ENCODE measurements around the gene SOX18. TPM values are rescaled to one million over a fixed set of nuclear protein-coding genes. Genes with fewer than 3 reads are reported as not detected.

The SOX18 gene
- total RNA-seq, 2 donors from 2014 or later = 0.46 to 0.72 TPM

- no peaks in the 10 kb centered on the region for H3K27me3 Mint-ChIP-seq (ENCODE audit: low read depth)
- no peaks in the 10 kb centered on the region for H3K9me3 Mint-ChIP-seq
- H3K4me1 Mint-ChIP-seq (ENCODE audit: low read depth) = peaks cover 36% of the 10 kb centered on the region
- peak overlapping the region; percentile 94 to 95 for H3K4me3 Mint-ChIP-seq
- ATAC-seq (replicated peaks in 1 of 2) (peak; percentile 43 to 53), DNase-seq (peak; percentile 62 to 64)
- no peaks in the 10 kb centered on the region for H3K36me3 Mint-ChIP-seq (ENCODE audit: insufficient read depth in 2 of 2)
- peak overlapping the region; percentile 74 for H3K27ac Mint-ChIP-seq
Observed at GRCh38 chr20:64077876-64078551, 28.6 kb upstream of the SOX18 start.

- DNase-seq (no peak), ATAC-seq (replicated peaks in 1 of 2) (no peak)
- H3K4me1 Mint-ChIP-seq (ENCODE audit: low read depth) = peaks cover 31% of the 10 kb centered on the region
- peak overlapping the region; percentile 94 to 95 for H3K4me3 Mint-ChIP-seq
- H3K36me3 Mint-ChIP-seq (ENCODE audit: insufficient read depth in 2 of 2) = no peaks in the 10 kb centered on the region
- H3K27me3 Mint-ChIP-seq (ENCODE audit: low read depth) = no peaks in the 10 kb centered on the region
- H3K27ac Mint-ChIP-seq = no peak overlapping the region
- H3K9me3 Mint-ChIP-seq = no peaks in the 10 kb centered on the region
Observed at GRCh38 chr20:64077541-64077875, 28.1 kb upstream of the SOX18 start.

GRCh38 chr20:64077094-64077493 is 27.7 kb upstream of the SOX18 start:
- Mint-ChIP-seq H3K27me3 (ENCODE audit: low read depth) (no peaks in the 10 kb centered on the region), H3K36me3 (ENCODE audit: insufficient read depth in 2 of 2) (peaks cover 0 to 2% of the 10 kb centered on the region in 2 donors), H3K4me3 (peak overlapping the region; percentile 94 to 95), H3K4me1 (ENCODE audit: low read depth) (peaks cover 26% of the 10 kb centered on the region), H3K9me3 (no peaks in the 10 kb centered on the region), H3K27ac (peak overlapping the region; percentile 87)
- DNase-seq (peak; percentile 49 to 58), ATAC-seq (replicated peaks in 1 of 2) (peak; percentile 18 to 35)

- Mint-ChIP-seq H3K27me3 (ENCODE audit: low read depth) (no peaks in the 10 kb centered on the region), H3K27ac (no peak overlapping the region), H3K9me3 (no peaks in the 10 kb centered on the region), H3K4me3 (peak overlapping the region; percentile 31 to 95), H3K36me3 (ENCODE audit: insufficient read depth in 2 of 2) (peaks cover 0 to 2% of the 10 kb centered on the region in 2 donors), H3K4me1 (ENCODE audit: low read depth) (peaks cover 20% of the 10 kb centered on the region)
- DNase-seq = no peak
- no peak for ATAC-seq (replicated peaks in 1 of 2)
Observed at GRCh38 chr20:64076061-64076997, 26.9 kb upstream of the SOX18 start.

DNA sequence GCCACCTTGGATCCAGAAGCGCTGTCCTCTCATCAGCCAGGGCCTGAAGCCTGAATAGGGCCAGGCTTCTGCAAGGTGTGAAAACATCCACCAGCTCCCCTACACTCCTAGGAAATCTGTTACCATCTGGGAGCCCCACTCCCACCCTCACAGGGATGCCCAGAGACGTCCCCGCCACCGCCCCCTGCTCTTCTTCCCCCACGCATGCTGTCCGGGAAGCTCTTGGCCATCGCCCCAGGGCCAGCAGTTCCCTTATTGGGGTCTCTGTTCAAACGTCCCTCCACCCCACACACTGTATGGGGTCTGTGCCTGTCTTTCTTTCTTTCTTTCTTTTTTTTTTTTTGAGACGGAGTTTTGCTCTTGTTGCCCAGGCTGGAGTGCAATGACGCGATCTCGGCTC is 26.1 kb upstream of the SOX18 start:
- no peak for DNase-seq
- peaks cover 20% of the 10 kb centered on the region for H3K4me1 Mint-ChIP-seq (ENCODE audit: low read depth)
- no peak for ATAC-seq (replicated peaks in 1 of 2)
- H3K9me3 Mint-ChIP-seq = no peaks in the 10 kb centered on the region
- no peaks in the 10 kb centered on the region for H3K27me3 Mint-ChIP-seq (ENCODE audit: low read depth)
- H3K27ac Mint-ChIP-seq = no peak overlapping the region
- H3K36me3 Mint-ChIP-seq (ENCODE audit: insufficient read depth in 2 of 2) = peaks cover 0 to 2% of the 10 kb centered on the region in 2 donors
- H3K4me3 Mint-ChIP-seq = no peak overlapping the region

DNA sequence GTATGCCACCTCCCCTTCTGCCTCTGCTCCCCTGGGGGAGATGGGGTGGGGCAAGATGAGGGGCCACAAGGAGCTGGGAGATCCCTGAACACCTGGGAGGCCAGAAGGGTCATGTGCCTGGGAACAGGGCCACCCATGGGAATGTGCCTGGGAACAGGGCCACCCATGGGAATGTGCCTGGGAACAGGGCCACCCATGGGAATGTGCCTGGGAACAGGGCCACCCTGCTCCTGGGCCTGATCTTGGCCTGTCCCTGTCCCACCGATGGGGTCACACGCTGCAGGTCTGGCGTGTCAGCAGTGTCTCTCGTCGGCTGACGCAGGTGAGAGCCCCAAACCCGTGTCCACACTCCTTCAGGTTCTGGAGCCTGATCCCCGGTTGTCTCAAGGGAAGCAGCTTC is 25.5 kb upstream of the SOX18 start:
- H3K4me1 Mint-ChIP-seq (ENCODE audit: low read depth) = peaks cover 20% of the 10 kb centered on the region
- no peak for ATAC-seq (replicated peaks in 1 of 2)

DNA sequence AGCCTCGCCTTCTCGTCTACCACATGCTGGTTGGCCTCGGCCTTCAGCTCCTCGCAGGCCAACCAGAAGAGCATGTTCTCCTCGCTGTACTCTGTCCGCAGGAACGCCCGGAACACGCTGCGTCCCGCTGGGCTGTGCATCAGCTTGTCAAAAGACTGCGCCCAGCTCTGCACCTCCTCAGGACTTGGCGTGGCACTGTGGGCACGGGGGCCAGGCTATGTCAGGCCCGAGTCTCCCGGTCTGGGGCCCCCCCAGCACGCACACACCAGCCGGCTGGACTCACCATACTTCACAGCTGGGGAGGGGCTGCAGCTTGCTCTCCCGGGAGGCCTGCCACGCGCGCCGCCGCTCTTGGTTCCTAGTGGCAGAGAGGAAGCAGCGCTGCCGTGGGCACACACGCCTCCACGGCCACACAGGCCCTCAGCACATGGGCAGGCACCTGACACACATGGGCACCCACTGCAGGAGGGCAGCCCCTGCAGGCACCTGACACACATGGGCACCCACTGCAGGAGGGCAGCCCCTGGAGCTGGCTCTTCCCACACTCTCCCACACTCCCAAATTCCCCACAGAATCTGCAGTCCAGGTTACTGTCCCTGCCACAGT is 24.8 kb upstream of the SOX18 start:
- H3K27ac Mint-ChIP-seq = no peak overlapping the region
- no peak overlapping the region for H3K4me3 Mint-ChIP-seq
- H3K27me3 Mint-ChIP-seq (ENCODE audit: low read depth) = no peaks in the 10 kb centered on the region
- DNase-seq (no peak), ATAC-seq (replicated peaks in 1 of 2) (no peak)
- peaks cover 20% of the 10 kb centered on the region for H3K4me1 Mint-ChIP-seq (ENCODE audit: low read depth)
- peaks cover 0 to 2% of the 10 kb centered on the region in 2 donors for H3K36me3 Mint-ChIP-seq (ENCODE audit: insufficient read depth in 2 of 2)
- H3K9me3 Mint-ChIP-seq = no peaks in the 10 kb centered on the region

More for the DNA sequence above, 25.5 kb upstream of the SOX18 start:
- DNase-seq = no peak
- Mint-ChIP-seq H3K27ac (no peak overlapping the region), H3K27me3 (ENCODE audit: low read depth) (no peaks in the 10 kb centered on the region), H3K9me3 (no peaks in the 10 kb centered on the region), H3K4me3 (no peak overlapping the region), H3K36me3 (ENCODE audit: insufficient read depth in 2 of 2) (peaks cover 0 to 2% of the 10 kb centered on the region in 2 donors)

DNA sequence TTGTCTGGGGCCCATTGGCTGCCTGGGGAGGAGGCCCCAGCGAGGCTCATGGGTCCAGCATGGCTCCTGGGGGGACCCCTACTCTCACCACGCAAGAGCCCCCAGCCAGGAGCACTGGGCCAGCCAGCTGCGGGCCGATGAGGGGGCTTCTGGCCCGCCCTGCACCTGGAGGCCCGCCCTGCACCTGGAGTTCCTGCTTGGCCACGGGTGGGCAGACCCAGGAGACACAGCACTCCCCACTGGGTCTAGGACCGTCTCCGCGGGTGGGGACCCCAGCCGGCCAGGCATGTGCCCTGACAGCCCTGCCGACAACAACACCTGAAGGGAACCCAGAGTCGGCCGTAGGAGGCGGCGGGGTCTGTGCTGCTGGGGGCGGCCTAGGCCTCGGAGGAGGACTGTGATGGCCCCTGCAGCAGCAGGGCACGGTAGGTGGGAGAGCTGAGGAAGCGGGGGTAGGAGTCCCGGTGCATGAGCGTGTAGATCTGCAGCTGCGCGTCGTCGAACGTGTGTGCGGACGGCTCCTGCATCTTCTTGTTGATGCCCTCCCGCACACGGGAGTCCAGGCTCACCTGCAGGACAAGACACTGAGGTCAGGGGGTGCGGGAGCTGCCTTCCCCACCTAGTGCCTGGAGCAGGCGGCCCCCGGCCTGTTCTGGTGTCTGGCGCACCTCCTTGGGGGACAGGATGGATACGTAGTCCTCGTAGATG is 24.2 kb upstream of the SOX18 start:
- DNase-seq (no peak), ATAC-seq (replicated peaks in 1 of 2) (no peak)
- peaks cover 14% of the 10 kb centered on the region for H3K4me1 Mint-ChIP-seq (ENCODE audit: low read depth)
- H3K36me3 Mint-ChIP-seq (ENCODE audit: insufficient read depth in 2 of 2) = peaks cover 0 to 2% of the 10 kb centered on the region in 2 donors
- H3K27me3 Mint-ChIP-seq (ENCODE audit: low read depth) = no peaks in the 10 kb centered on the region
- H3K9me3 Mint-ChIP-seq = no peaks in the 10 kb centered on the region
- no peak overlapping the region for H3K27ac Mint-ChIP-seq
- H3K4me3 Mint-ChIP-seq = no peak overlapping the region

GRCh38 chr20:64072498-64073063 is 23.1 kb upstream of the SOX18 start:
- no peaks in the 10 kb centered on the region for H3K9me3 Mint-ChIP-seq
- H3K27me3 Mint-ChIP-seq (ENCODE audit: low read depth) = no peaks in the 10 kb centered on the region
- no peak for ATAC-seq (replicated peaks in 1 of 2)
- H3K36me3 Mint-ChIP-seq (ENCODE audit: insufficient read depth in 2 of 2) = peaks cover 0 to 2% of the 10 kb centered on the region in 2 donors
- H3K4me1 Mint-ChIP-seq (ENCODE audit: low read depth) = peaks cover 7% of the 10 kb centered on the region
- H3K27ac Mint-ChIP-seq = no peak overlapping the region
- no peak for DNase-seq
- no peak overlapping the region for H3K4me3 Mint-ChIP-seq

DNA sequence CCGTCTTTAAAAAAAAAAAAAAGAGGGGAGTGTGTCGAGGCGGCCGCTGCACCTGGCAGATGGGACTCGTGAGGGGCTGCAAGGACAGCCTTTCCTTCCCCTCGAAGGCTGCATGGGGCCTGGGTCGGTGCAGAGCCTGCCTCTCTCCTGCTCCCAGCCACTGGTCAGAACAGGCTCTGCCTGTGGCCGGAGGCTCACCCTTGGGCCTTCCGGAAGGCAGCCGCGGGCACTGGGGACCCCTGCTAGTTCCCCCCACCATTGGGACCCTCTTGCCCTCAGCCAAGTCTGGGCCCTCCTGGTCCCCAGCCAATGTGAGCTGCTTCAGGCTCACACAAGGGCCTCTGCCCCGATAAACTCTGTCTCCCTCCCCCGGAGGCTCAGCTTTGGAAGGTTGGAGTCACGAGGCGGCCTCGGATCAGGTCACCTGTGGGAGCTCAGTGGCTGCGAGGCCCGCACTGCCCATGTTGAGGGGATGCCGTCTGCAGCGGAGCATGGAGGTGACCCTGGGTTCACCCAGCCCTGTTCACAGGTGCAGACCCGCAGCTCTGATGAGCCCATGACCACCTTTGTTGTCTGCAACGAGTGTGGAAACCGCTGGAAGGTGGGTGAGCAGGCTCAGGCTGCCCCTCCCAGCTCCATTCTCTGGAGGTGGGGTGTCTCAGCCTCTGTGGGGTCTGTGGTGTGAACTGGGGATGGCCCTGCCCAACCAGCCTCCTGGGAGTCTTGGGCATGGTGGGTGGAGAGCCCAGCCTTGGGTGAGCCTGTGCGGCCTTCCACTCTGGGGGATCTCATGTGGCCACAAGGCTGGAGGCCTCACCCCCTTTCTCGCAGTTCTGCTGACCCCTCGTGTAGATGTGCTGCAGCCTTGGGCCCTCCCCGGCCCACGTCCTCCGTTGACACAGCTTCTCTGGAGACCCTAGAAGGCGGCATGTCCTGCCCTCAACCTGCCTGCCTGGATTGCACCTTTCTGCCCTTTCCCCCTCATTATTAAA is 22.2 kb upstream of the SOX18 start:
- Mint-ChIP-seq H3K27me3 (ENCODE audit: low read depth) (no peaks in the 10 kb centered on the region), H3K36me3 (ENCODE audit: insufficient read depth in 2 of 2) (peaks cover 0 to 2% of the 10 kb centered on the region in 2 donors), H3K9me3 (no peaks in the 10 kb centered on the region), H3K27ac (no peak overlapping the region), H3K4me1 (ENCODE audit: low read depth) (peaks cover 15% of the 10 kb centered on the region), H3K4me3 (no peak overlapping the region)
- ATAC-seq (replicated peaks in 1 of 2) = no peak
- DNase-seq = no peak

DNA sequence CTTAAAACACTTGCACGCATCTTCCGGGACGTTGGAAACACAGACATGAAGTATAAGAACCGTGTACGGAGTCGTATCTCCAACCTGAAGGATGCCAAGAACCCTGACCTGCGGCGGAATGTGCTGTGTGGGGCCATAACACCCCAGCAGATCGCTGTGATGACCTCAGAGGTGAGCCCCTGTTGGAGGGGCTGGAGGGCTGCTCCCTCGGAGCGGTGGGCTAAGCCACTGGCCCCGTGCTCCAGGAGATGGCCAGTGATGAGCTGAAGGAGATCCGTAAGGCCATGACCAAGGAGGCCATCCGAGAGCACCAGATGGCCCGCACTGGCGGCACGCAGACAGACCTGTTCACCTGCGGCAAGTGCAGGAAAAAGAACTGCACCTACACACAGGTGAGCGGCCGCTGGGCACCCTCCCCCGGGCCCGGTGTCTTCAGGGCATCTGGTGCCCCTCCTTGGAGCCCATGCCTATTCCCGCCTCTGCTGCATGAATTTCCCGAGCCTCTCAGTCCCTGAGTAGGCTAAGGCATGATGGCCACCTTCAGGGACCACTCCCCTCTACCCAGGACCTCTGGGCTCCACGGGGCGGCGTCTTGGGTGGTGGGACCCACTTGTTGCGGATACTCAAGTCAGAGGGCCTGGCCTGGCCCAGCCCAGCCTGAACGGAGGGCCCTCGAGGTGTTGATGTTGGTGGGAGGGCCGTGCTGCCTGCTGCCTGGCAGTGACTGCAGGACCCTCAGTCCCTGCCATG is 21.0 kb upstream of the SOX18 start:
- Mint-ChIP-seq H3K4me3 (no peak overlapping the region), H3K27me3 (ENCODE audit: low read depth) (no peaks in the 10 kb centered on the region), H3K27ac (no peak overlapping the region)

More for the DNA sequence above, 21.0 kb upstream of the SOX18 start:
- ATAC-seq (replicated peaks in 1 of 2) (no peak), DNase-seq (no peak)
- Mint-ChIP-seq H3K36me3 (ENCODE audit: insufficient read depth in 2 of 2) (peaks cover 0 to 2% of the 10 kb centered on the region in 2 donors), H3K9me3 (no peaks in the 10 kb centered on the region), H3K4me1 (ENCODE audit: low read depth) (peaks cover 23% of the 10 kb centered on the region)
